Hepatocyte (in vitro differentiated cells): ENCODE data around the gene POGLUT2.

Experiments
- CTCF ChIP-seq: fragments of 200-600 bp; sonication (generic); IDR thresholded peaks from 2 replicates; pipeline ENCODE4 v1.5.1; 2016; ENCODE audit warnings: antibody characterized with exemption, mild to moderate bottlenecking; ENCODE audit not compliant: poor library complexity
- EZH2phosphoT487 ChIP-seq: fragments of 200-600 bp; sonication (generic); IDR thresholded peaks from one replicate; pipeline ENCODE4 v1.6.1; 2018; ENCODE audit warnings: antibody characterized with exemption, mild to moderate bottlenecking, low read depth, moderate library complexity; ENCODE audit not compliant: unreplicated experiment, severe bottlenecking

- TF ChIP-seq CTCF, result no peak
- TF ChIP-seq EZH2phosphoT487, result no peak
Observed at GRCh38 chr13:102768909-102769308, 29.9 kb downstream of the POGLUT2 start.
